Uterus (tissue), 2 donors: ENCODE data around the gene RPL32.

Experiments
- CTCF ChIP-seq, 4 experiments: fragments of 200-600 bp in 2 of 4; fragments of 450-650 bp in 2 of 4; sonication (generic) in 2 of 4; IDR thresholded peaks; one replicate each; pipeline ENCODE4 v1.5.1; 2016 to 2019; ENCODE audit warnings: antibody characterized with exemption in 4 of 4, mild to moderate bottlenecking in 2 of 4, moderate library complexity in 1 of 4
- POLR2A ChIP-seq, 2 donors: fragments of 450-650 bp; IDR thresholded peaks; one replicate each; pipeline ENCODE4 v1.6.1; 2016; ENCODE audit warnings: antibody characterized with exemption in 2 of 2, mild to moderate bottlenecking in 1 of 2, moderate library complexity in 1 of 2

GRCh38 chr3:12829404-12829803, 12.0 kb downstream of the RPL32 start:
- TF ChIP-seq CTCF (IDR thresholded peaks at IDR 0.05) (no peak), POLR2A (IDR thresholded peaks at IDR 0.05) (no peak)
